A549 (cell line): ENCODE data around the gene CERK. TPM values are rescaled to one million over a fixed set of nuclear protein-coding genes. Genes with fewer than 3 reads are reported as not detected.

ENCODE experiments used
- ATAC-seq, 2 experiments: fragments of 200-7000 bp in 1 of 2; fragments of >200 bp in 1 of 2; cut with Nextera tagmentation in 1 of 2; cut with Tn5 transposase in 1 of 2; 3 replicates each; pipeline versions ENCODE4 v1.8.0 to v1.9.1; 2018 to 2020; ENCODE audit warnings: mild to moderate bottlenecking in 1 of 2, moderate library complexity in 1 of 2
- CTCF ChIA-PET: fragments of 300-600 bp; sonication (Branson Sonifier 250); formaldehyde crosslinking; extraction: SDS; loops from one replicate; lab custom pipeline; 2021; ENCODE audit warnings: antibody characterized with exemption, inconsistent platforms; lab: Yijun Ruan, JAX
- POLR2A ChIA-PET: fragments of 350-600 bp; formaldehyde crosslinking; extraction: SDS; loops from one replicate; lab custom pipeline; 2021; ENCODE audit warnings: antibody characterized with exemption, inconsistent platforms; lab: Yijun Ruan, JAX
- DNase-seq, 2 experiments: peaks; one replicate each; pipeline versions ENCODE4 v3.0.0 to v3.0.0-alpha.2; 2011 to 2016; ENCODE audit warnings: low read depth in 1 of 2, low spot score in 1 of 2
- FAIRE-seq: peaks from 2 replicates; lab custom pipeline; 2011; peaks lifted over from hg19 to GRCh38; lab: Jason Lieb, UNC
- H3K27ac ChIP-seq, 2 experiments: fragments of >200 bp; sonication (Bioruptor Twin); formaldehyde crosslinking; 3 replicates each; pipeline ENCODE4 v1.5.1; 2016 to 2017
- H3K4me1 ChIP-seq: fragments of >200 bp; sonication (Bioruptor Twin); formaldehyde crosslinking; 3 replicates; pipeline ENCODE4 v1.6.1; 2016
- H3K4me2 ChIP-seq: fragments of >200 bp; sonication (Bioruptor Twin); formaldehyde crosslinking; 3 replicates; pipeline ENCODE4 v1.6.1; 2016
- H3K4me3 ChIP-seq: fragments of >200 bp; sonication (Bioruptor Twin); formaldehyde crosslinking; 3 replicates; pipeline ENCODE4 v1.5.1; 2016
- H3K9me3 ChIP-seq: fragments of >200 bp; sonication (Bioruptor Twin); formaldehyde crosslinking; 3 replicates; pipeline ENCODE4 v1.6.1; 2016
- BHLHE40 ChIP-seq: IDR thresholded peaks from 2 replicates; pipeline ENCODE4 v1.6.1; 2012; ENCODE audit warnings: low read depth, low read length, inconsistent platforms
- CBX2 ChIP-seq: fragments of 200-600 bp; sonication (generic); IDR thresholded peaks from 2 replicates; pipeline ENCODE4 v1.6.1; 2016; ENCODE audit warnings: low read depth, mild to moderate bottlenecking, borderline replicate concordance
- CBX8 ChIP-seq: fragments of 200-600 bp; sonication (generic); IDR thresholded peaks from 2 replicates; pipeline ENCODE4 v1.6.1; 2016
- CHD4 ChIP-seq: fragments of 200-600 bp; sonication (generic); IDR thresholded peaks from 2 replicates; pipeline ENCODE4 v1.6.1; 2016; ENCODE audit warnings: antibody characterized with exemption, mild to moderate bottlenecking, borderline replicate concordance
- EHF ChIP-seq: fragments of 250-450 bp; sonication (Bioruptor Pico); IDR thresholded peaks from 2 replicates; pipeline ENCODE4 v1.5.0; 2020; ENCODE audit warnings: mild to moderate bottlenecking
- EHMT2 ChIP-seq: fragments of 200-600 bp; sonication (generic); IDR thresholded peaks from 2 replicates; pipeline ENCODE4 v1.6.1; 2016; ENCODE audit warnings: antibody characterized with exemption, low read depth, mild to moderate bottlenecking, moderate library complexity
- EP300 ChIP-seq, 2 experiments: fragments of >200 bp; sonication (Bioruptor Twin); formaldehyde crosslinking; IDR thresholded peaks; 2 replicates in 1 of 2; 3 replicates in 1 of 2; pipeline ENCODE4 v1.6.1; 2016 to 2017
- FOSB ChIP-seq: fragments of 250-450 bp; sonication (Bioruptor Pico); IDR thresholded peaks from 2 replicates; pipeline ENCODE4 v1.5.0; 2020; ENCODE audit warnings: mild to moderate bottlenecking, moderate library complexity
- HDAC2 ChIP-seq: fragments of 200-600 bp; sonication (generic); IDR thresholded peaks from 2 replicates; pipeline ENCODE4 v1.6.1; 2016
- JUNB ChIP-seq: fragments of >200 bp; sonication (Bioruptor Twin); formaldehyde crosslinking; IDR thresholded peaks from 2 replicates; pipeline ENCODE4 v1.6.1; 2016
- KDM5A ChIP-seq: fragments of 200-600 bp; sonication (generic); IDR thresholded peaks from 2 replicates; pipeline ENCODE4 v1.6.1; 2016; ENCODE audit warnings: antibody characterized with exemption, mild to moderate bottlenecking
- PHF8 ChIP-seq: fragments of 200-600 bp; sonication (generic); IDR thresholded peaks from 2 replicates; pipeline ENCODE4 v1.6.1; 2016; ENCODE audit warnings: low read depth, mild to moderate bottlenecking, antibody characterized with exemption, moderate library complexity, borderline replicate concordance
- RAD21 ChIP-seq, 2 experiments: fragments of >200 bp in 1 of 2; sonication (Bioruptor Twin) in 1 of 2; formaldehyde crosslinking in 1 of 2; IDR thresholded peaks in 1 of 2; conservative IDR thresholded peaks in 1 of 2; 2 replicates in 1 of 2; 3 replicates in 1 of 2; pipeline ENCODE4 v1.6.1; 2012 to 2018; ENCODE audit warnings: inconsistent platforms in 1 of 2
- RARB ChIP-seq: fragments of 250-450 bp; sonication (Bioruptor Pico); IDR thresholded peaks from 2 replicates; pipeline ENCODE4 v1.8.0; 2021; ENCODE audit warnings: mild to moderate bottlenecking, moderate library complexity
- SMC3 ChIP-seq: fragments of >200 bp; sonication (Bioruptor Twin); formaldehyde crosslinking; IDR thresholded peaks from 3 replicates; pipeline ENCODE4 v1.6.1; 2018; ENCODE audit warnings: inconsistent platforms
- SREBF2 ChIP-seq: fragments of 450-650 bp; IDR thresholded peaks from 2 replicates; pipeline ENCODE4 v1.6.1; 2014; ENCODE audit warnings: mild to moderate bottlenecking, moderate library complexity
- TP53 ChIP-seq: fragments of 250-450 bp; sonication (Bioruptor Pico); IDR thresholded peaks from 2 replicates; pipeline ENCODE4 v1.5.0; 2021; ENCODE audit warnings: mild to moderate bottlenecking, moderate library complexity
- ZNF302 ChIP-seq: fragments of 250-450 bp; sonication (Bioruptor Pico); IDR thresholded peaks from 2 replicates; pipeline ENCODE4 v1.9.0; 2021; ENCODE audit warnings: inconsistent platforms, mild to moderate bottlenecking, moderate library complexity
- ZSCAN20 ChIP-seq: fragments of 250-450 bp; sonication (Bioruptor Pico); IDR thresholded peaks from 2 replicates; pipeline ENCODE4 v1.8.0; 2022; ENCODE audit warnings: mild to moderate bottlenecking, moderate library complexity
- WGBS: methylation state at CpG from one replicate; pipeline ENCODE4 v1.1.6; 2017; ENCODE audit errors: missing lambda C conversion rate; 5-methylcytosine and 5-hydroxymethylcytosine counted together
- polyA plus RNA-seq, 4 experiments: library from polyadenylated mRNA; depleted of rRNA in 3 of 4; stranded (reverse); fragments of >200 nt; fragmentation: RNase III in 1 of 4; extraction: RNeasy Plus Mini Kit Qiagen cat#74134 plus additional on column Dnase treatment in 1 of 4; gene quantifications; 2 replicates in 3 of 4; 3 replicates in 1 of 4; pipeline ENCODE4 v1.2.3, GENCODE V29; 2011 to 2017
- TF ChIP-seq, protein P1 (sequence below): fragments of >200 bp; sonication (Bioruptor Twin); formaldehyde crosslinking; IDR thresholded peaks from 3 replicates; pipeline ENCODE4 v1.6.1; 2016
- TF ChIP-seq, protein P2 (sequence below): fragments of 200-600 bp; sonication (generic); IDR thresholded peaks from 2 replicates; pipeline ENCODE4 v1.6.1; 2016; ENCODE audit warnings: antibody characterized with exemption, mild to moderate bottlenecking, moderate library complexity
- TF ChIP-seq, protein P3 (sequence below): fragments of 250-450 bp; sonication (Bioruptor Pico); IDR thresholded peaks from 2 replicates; pipeline ENCODE4 v1.5.0; 2020; ENCODE audit warnings: low read depth, mild to moderate bottlenecking, moderate library complexity
- TF ChIP-seq, protein P4 (sequence below): fragments of >200 bp; sonication (Bioruptor Twin); formaldehyde crosslinking; IDR thresholded peaks from 2 replicates; pipeline ENCODE4 v1.6.1; 2016
- TF ChIP-seq, protein P5 (sequence below): fragments of >200 bp; sonication (Bioruptor Twin); formaldehyde crosslinking; IDR thresholded peaks from 3 replicates; pipeline ENCODE4 v1.5.1; 2016

The CERK gene
- polyA plus RNA-seq, 2 of the 4 experiments (the other 2 are of a cell fraction): 13.1 to 15.6 TPM

DNA sequence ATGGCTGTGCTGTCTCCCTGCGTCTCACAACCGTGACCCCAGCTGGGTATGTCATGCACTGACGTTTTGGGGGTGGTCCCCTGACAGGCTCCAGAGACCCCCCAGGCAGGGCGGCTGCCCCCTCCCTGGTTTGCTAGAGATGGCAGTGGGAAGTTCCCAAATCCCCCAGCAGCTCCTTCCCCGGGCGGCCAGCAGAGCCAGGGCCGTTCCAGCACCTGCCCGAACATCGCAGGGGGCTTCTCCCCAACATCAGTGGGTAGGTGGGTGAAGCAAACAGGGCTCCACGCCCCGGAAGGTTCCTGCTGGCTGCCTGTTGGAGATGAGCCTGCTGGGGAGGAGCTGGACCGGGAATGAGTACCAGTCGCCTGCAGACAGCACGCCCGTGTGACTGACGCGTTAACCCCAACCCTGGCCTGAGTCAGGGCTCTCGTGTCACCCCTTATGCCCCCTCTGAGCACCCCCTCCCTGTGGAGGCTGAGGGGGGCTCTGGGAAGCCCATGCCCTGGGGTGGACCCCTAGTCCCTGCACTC, 72.2 kb downstream of the CERK start:
- H3K4me2 ChIP-seq: no peak overlapping the region
- FAIRE-seq (no peak), ATAC-seq (no peak), DNase-seq (no peak)
- POLR2A ChIA-PET: no interaction called here
- CTCF ChIA-PET: no interaction called here
- H3K4me1 ChIP-seq: peaks cover 13% of the 10 kb centered on the region
- H3K4me3 ChIP-seq: no peak overlapping the region
- TF ChIP-seq, protein P1, sequence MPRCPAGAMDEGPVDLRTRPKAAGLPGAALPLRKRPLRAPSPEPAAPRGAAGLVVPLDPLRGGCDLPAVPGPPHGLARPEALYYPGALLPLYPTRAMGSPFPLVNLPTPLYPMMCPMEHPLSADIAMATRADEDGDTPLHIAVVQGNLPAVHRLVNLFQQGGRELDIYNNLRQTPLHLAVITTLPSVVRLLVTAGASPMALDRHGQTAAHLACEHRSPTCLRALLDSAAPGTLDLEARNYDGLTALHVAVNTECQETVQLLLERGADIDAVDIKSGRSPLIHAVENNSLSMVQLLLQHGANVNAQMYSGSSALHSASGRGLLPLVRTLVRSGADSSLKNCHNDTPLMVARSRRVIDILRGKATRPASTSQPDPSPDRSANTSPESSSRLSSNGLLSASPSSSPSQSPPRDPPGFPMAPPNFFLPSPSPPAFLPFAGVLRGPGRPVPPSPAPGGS: no peak
- no peak for TF ChIP-seq ZNF302 (CRISPR knock-in tag)
- TF ChIP-seq, protein P2, sequence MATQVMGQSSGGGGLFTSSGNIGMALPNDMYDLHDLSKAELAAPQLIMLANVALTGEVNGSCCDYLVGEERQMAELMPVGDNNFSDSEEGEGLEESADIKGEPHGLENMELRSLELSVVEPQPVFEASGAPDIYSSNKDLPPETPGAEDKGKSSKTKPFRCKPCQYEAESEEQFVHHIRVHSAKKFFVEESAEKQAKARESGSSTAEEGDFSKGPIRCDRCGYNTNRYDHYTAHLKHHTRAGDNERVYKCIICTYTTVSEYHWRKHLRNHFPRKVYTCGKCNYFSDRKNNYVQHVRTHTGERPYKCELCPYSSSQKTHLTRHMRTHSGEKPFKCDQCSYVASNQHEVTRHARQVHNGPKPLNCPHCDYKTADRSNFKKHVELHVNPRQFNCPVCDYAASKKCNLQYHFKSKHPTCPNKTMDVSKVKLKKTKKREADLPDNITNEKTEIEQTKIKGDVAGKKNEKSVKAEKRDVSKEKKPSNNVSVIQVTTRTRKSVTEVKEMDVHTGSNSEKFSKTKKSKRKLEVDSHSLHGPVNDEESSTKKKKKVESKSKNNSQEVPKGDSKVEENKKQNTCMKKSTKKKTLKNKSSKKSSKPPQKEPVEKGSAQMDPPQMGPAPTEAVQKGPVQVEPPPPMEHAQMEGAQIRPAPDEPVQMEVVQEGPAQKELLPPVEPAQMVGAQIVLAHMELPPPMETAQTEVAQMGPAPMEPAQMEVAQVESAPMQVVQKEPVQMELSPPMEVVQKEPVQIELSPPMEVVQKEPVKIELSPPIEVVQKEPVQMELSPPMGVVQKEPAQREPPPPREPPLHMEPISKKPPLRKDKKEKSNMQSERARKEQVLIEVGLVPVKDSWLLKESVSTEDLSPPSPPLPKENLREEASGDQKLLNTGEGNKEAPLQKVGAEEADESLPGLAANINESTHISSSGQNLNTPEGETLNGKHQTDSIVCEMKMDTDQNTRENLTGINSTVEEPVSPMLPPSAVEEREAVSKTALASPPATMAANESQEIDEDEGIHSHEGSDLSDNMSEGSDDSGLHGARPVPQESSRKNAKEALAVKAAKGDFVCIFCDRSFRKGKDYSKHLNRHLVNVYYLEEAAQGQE: no peak
- TF ChIP-seq RARB (CRISPR knock-in tag): no peak
- TF ChIP-seq SREBF2: no peak
- no peak for TF ChIP-seq FOSB (CRISPR knock-in tag)
- no peak for TF ChIP-seq SMC3
- TF ChIP-seq, protein P3, sequence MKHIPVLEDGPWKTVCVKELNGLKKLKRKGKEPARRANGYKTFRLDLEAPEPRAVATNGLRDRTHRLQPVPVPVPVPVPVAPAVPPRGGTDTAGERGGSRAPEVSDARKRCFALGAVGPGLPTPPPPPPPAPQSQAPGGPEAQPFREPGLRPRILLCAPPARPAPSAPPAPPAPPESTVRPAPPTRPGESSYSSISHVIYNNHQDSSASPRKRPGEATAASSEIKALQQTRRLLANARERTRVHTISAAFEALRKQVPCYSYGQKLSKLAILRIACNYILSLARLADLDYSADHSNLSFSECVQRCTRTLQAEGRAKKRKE (CRISPR knock-in tag): no peak
- no peak for TF ChIP-seq CBX8
- TF ChIP-seq, protein P4, sequence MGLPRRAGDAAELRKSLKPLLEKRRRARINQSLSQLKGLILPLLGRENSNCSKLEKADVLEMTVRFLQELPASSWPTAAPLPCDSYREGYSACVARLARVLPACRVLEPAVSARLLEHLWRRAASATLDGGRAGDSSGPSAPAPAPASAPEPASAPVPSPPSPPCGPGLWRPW: no peak
- no peak for TF ChIP-seq PHF8
- no peak for TF ChIP-seq RAD21 (conservative IDR thresholded peaks at IDR 0.05 in 1 of 2, IDR thresholded peaks at IDR 0.05 in 1 of 2)
- TF ChIP-seq HDAC2: no peak
- no peak for TF ChIP-seq ZSCAN20
- no peak for TF ChIP-seq EHMT2
- TF ChIP-seq JUNB: no peak
- no peak for TF ChIP-seq EP300 (IDR thresholded peaks at IDR 0.05)
- TF ChIP-seq, protein P5, sequence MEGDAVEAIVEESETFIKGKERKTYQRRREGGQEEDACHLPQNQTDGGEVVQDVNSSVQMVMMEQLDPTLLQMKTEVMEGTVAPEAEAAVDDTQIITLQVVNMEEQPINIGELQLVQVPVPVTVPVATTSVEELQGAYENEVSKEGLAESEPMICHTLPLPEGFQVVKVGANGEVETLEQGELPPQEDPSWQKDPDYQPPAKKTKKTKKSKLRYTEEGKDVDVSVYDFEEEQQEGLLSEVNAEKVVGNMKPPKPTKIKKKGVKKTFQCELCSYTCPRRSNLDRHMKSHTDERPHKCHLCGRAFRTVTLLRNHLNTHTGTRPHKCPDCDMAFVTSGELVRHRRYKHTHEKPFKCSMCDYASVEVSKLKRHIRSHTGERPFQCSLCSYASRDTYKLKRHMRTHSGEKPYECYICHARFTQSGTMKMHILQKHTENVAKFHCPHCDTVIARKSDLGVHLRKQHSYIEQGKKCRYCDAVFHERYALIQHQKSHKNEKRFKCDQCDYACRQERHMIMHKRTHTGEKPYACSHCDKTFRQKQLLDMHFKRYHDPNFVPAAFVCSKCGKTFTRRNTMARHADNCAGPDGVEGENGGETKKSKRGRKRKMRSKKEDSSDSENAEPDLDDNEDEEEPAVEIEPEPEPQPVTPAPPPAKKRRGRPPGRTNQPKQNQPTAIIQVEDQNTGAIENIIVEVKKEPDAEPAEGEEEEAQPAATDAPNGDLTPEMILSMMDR: no peak
- no peaks in the 10 kb centered on the region for H3K9me3 ChIP-seq
- H3K27ac ChIP-seq: no peak overlapping the region
- WGBS: 88% methylated on average over 7 of the region's 18 CpGs

DNA sequence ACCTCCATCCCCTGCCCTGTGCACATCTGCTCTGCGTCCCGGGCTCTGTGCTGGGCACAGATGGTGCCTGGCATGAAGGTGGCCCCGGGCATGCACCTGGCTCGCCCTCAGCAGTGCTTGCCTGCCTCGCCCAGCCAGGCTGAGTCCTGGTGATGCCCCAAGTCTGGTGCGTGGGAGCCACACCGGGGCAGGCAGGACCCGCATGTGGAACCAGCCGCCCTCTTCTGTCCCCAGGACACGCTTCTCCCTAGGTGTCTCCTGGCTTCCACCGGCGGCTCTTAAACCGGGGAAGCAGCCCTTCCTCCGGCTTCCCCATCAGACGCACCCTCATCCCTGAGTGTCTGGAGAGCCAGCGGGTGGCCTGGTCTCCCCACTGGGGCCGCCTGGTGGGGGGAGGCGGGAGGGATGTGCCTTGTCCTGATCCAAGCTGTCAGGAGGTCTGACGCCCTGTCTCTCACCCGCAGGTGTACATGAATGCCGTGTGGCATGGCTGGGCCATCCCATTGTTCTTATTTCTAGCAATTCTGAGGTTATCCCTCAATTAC, 72.8 kb downstream of the CERK start:
- no peak for FAIRE-seq
- Histone ChIP-seq H3K4me2 (no peak overlapping the region), H3K9me3 (no peaks in the 10 kb centered on the region), H3K4me1 (peaks cover 19% of the 10 kb centered on the region), H3K4me3 (no peak overlapping the region), H3K27ac (no peak overlapping the region)
- POLR2A ChIA-PET: no interaction called here
- no peak for DNase-seq
- CTCF ChIA-PET: no interaction called here
- TF ChIP-seq CBX2: no peak
- no peak for TF ChIP-seq KDM5A
- TF ChIP-seq CHD4: no peak
- no peak for TF ChIP-seq EP300 (IDR thresholded peaks at IDR 0.05)
- TF ChIP-seq BHLHE40: no peak
- TF ChIP-seq TP53 (CRISPR knock-in tag): no peak
- no peak for TF ChIP-seq EHF (CRISPR knock-in tag)
- no peak for ATAC-seq
- WGBS: 95% methylated on average over 14 of the region's 21 CpGs
